GM12878 (cell line): ENCODE data around the gene AURKA. TPM values are rescaled to one million over a fixed set of nuclear protein-coding genes. Genes with fewer than 3 reads are reported as not detected.
A peak's percentile ranks its signal among the peaks of the same experiment; 100 is the strongest.

Experiments
- ATAC-seq: fragments of 200-7000 bp; cut with Tn5 transposase; 3 replicates; pipeline ENCODE4 v1.9.1; 2020; ENCODE audit warnings: mild to moderate bottlenecking, moderate library complexity
- BruUV-seq: library from RNA; stranded (reverse); fragments of 400-500 nt; replicated peaks from 2 replicates; lab custom pipeline; 2021; lab: Mats Ljungman, UMichigan
- CTCF ChIA-PET: fragments of 300-600 bp; sonication (Branson Sonifier 250); formaldehyde crosslinking; extraction: SDS; loops from one replicate; lab custom pipeline; 2021; ENCODE audit warnings: inconsistent platforms; lab: Yijun Ruan, JAX
- POLR2A ChIA-PET: fragments of 350-600 bp; formaldehyde crosslinking; extraction: SDS; loops from one replicate; lab custom pipeline; 2021; ENCODE audit warnings: inconsistent platforms; lab: Charles Lee
- RAD21 ChIA-PET: fragments of 300-600 bp; sonication (Branson Sonifier 250); formaldehyde crosslinking; loops from one replicate; lab custom pipeline; 2023; ENCODE audit warnings: antibody characterized with exemption; ENCODE audit not compliant: unreplicated experiment; lab: Charles Lee
- SMC1A ChIA-PET: fragments of 300-600 bp; sonication (Branson Sonifier 250); formaldehyde crosslinking; loops from one replicate; lab custom pipeline; 2023; ENCODE audit not compliant: unreplicated experiment, uncharacterized antibody; lab: Charles Lee
- DNase-seq: peaks from one replicate; pipeline ENCODE4 v3.0.0-alpha.2; 2011; ENCODE audit warnings: low read depth, low spot score
- FAIRE-seq: peaks from 3 replicates; lab custom pipeline; 2011; peaks lifted over from hg19 to GRCh38; lab: Jason Lieb, UNC
- H2AFZ ChIP-seq: 2 replicates; pipeline ENCODE4 v1.6.0; 2011; ENCODE audit warnings: low read depth, low read length, control low read depth; ENCODE audit not compliant: control insufficient read depth
- H3K27ac ChIP-seq: 2 replicates; pipeline ENCODE4 v1.5.1; 2011; ENCODE audit warnings: control low read depth; ENCODE audit not compliant: control insufficient read depth, insufficient read depth
- H3K27me3 ChIP-seq, 2 experiments: replicated peaks in 1 of 2; 2 replicates each; pipeline versions ENCODE4 v1.6.0 to v1.6.1; 2011; ENCODE audit warnings: low read length in 1 of 2; ENCODE audit not compliant: control insufficient read depth in 2 of 2, insufficient read depth in 2 of 2
- H3K36me3 ChIP-seq, 2 experiments: 2 replicates each; pipeline ENCODE4 v1.5.1; 2011; ENCODE audit warnings: low read length in 1 of 2; ENCODE audit not compliant: control insufficient read depth in 2 of 2, insufficient read depth in 2 of 2
- H3K4me1 ChIP-seq: 2 replicates; pipeline ENCODE4 v1.6.1; 2011; ENCODE audit warnings: mild to moderate bottlenecking, low read length, moderate library complexity, mixed read lengths; ENCODE audit not compliant: control insufficient read depth, insufficient read depth
- H3K4me2 ChIP-seq: 2 replicates; pipeline ENCODE4 v1.6.0; 2011; ENCODE audit warnings: control low read depth; ENCODE audit not compliant: control insufficient read depth, insufficient read depth
- H3K4me3 ChIP-seq: fragments of 200-600 bp; sonication (generic); 2 replicates; pipeline ENCODE4 v1.5.1; 2016
- H3K79me2 ChIP-seq: 2 replicates; pipeline ENCODE4 v1.6.0; 2011; ENCODE audit warnings: low read length; ENCODE audit not compliant: control insufficient read depth, insufficient read depth
- H3K9ac ChIP-seq: 2 replicates; pipeline ENCODE4 v1.8.0; 2011; ENCODE audit warnings: low read length, control low read depth, mixed read lengths; ENCODE audit not compliant: control insufficient read depth, insufficient read depth
- H3K9me3 ChIP-seq: replicated peaks from 3 replicates; pipeline ENCODE4 v1.5.1; 2011; ENCODE audit warnings: mild to moderate bottlenecking, low read length; ENCODE audit not compliant: control insufficient read depth, insufficient read depth
- H4K20me1 ChIP-seq: 2 replicates; pipeline ENCODE4 v1.6.0; 2011; ENCODE audit not compliant: control insufficient read depth, insufficient read depth
- CEBPB ChIP-seq, 2 experiments: fragments of 150-350 bp in 1 of 2; IDR thresholded peaks; 2 replicates each; pipeline ENCODE4 v1.6.1; 2012 to 2014; ENCODE audit warnings: low read depth in 2 of 2, low read length in 2 of 2, borderline replicate concordance in 1 of 2, inconsistent platforms in 1 of 2
- MYC ChIP-seq: IDR thresholded peaks from 2 replicates; pipeline ENCODE4 v1.6.1; 2011; ENCODE audit warnings: mild to moderate bottlenecking, low read length, moderate library complexity, inconsistent platforms; ENCODE audit not compliant: insufficient read depth, insufficient replicate concordance, insufficient read length, severe bottlenecking
- NFIC ChIP-seq: IDR thresholded peaks from 2 replicates; pipeline ENCODE4 v1.6.1; 2012; ENCODE audit warnings: low read depth, mild to moderate bottlenecking, inconsistent platforms, low read length, moderate library complexity
- PKNOX1 ChIP-seq: fragments of 450-650 bp; IDR thresholded peaks from 2 replicates; pipeline ENCODE4 v1.6.1; 2016; ENCODE audit warnings: mild to moderate bottlenecking
- RAD51 ChIP-seq: fragments of 450-650 bp; IDR thresholded peaks from 2 replicates; pipeline ENCODE4 v1.6.1; 2016; ENCODE audit warnings: moderate library complexity, mild to moderate bottlenecking, inconsistent platforms
- RUNX3 ChIP-seq: IDR thresholded peaks from 2 replicates; pipeline ENCODE4 v1.6.1; 2012; ENCODE audit warnings: low read length, inconsistent platforms
- SPI1 ChIP-seq: IDR thresholded peaks from 2 replicates; pipeline ENCODE4 v1.6.1; 2011; ENCODE audit warnings: low read depth, mild to moderate bottlenecking, low read length, moderate library complexity, borderline replicate concordance; ENCODE audit not compliant: insufficient read depth
- WGBS: methylation state at CpG from one replicate; pipeline ENCODE4 v1.1.6; 2016; ENCODE audit warnings: low lambda C conversion rate; ENCODE audit not compliant: insufficient replicate concordance, insufficient coverage; ENCODE audit errors: missing lambda C conversion rate; 5-methylcytosine and 5-hydroxymethylcytosine counted together
- in situ Hi-C: fragments of 300-500 bp; cut with MboI; formaldehyde crosslinking; loops from 9 replicates; pipeline ENCODE4 v1.14.3; 2018; ENCODE audit warnings: mixed read lengths
- intact Hi-C: fragments of 100-400 bp; cut with micrococcal nuclease; formaldehyde crosslinking; loops from one replicate; pipeline ENCODE4 v1.14.2; 2022; ENCODE audit not compliant: unreplicated experiment
- polyA plus RNA-seq, 11 experiments: library from polyadenylated mRNA; depleted of rRNA in 4 of 11; unstranded in 6 of 11; stranded (reverse) in 5 of 11; fragments of >200 nt; fragmentation: Nextera tagmentation in 4 of 11; fragmentation: Illumina TruSeq in 1 of 11; extraction: Ambion mirVana in 4 of 11; extraction: Trizol in 1 of 11; gene quantifications; 1 replicate in 1 of 11; 2 replicates in 10 of 11; pipeline versions ENCODE4 v1.2.1 to v1.2.3, GENCODE V29; 2011 to 2016; ENCODE audit warnings: inconsistent platforms in 2 of 11, missing spikeins in 2 of 11, low read depth in 1 of 11
- total RNA-seq, 4 experiments: library from RNA; depleted of rRNA in 3 of 4; stranded (reverse); fragments of >200 nt in 3 of 4; fragmentation: Illumina TruSeq in 1 of 4; extraction: Trizol in 1 of 4; gene quantifications; 2 replicates each; pipeline versions ENCODE4 v1.2.1 to v1.2.3, GENCODE V29; 2013 to 2021
- TF ChIP-seq, protein P1 (sequence below): fragments of 450-650 bp; IDR thresholded peaks from 2 replicates; pipeline ENCODE4 v1.6.1; 2017; ENCODE audit warnings: mild to moderate bottlenecking, low read depth, inconsistent platforms; ENCODE audit not compliant: poor library complexity, severe bottlenecking
- TF ChIP-seq, protein P2 (sequence below): fragments of 450-650 bp; IDR thresholded peaks from 2 replicates; pipeline ENCODE4 v1.6.1; 2018; ENCODE audit warnings: mild to moderate bottlenecking, low read depth, moderate library complexity; ENCODE audit not compliant: partially characterized antibody
- TF ChIP-seq, protein P3 (sequence below): IDR thresholded peaks from 2 replicates; pipeline ENCODE4 v1.6.1; 2011; ENCODE audit warnings: mild to moderate bottlenecking, low read depth, low read length, moderate library complexity; ENCODE audit not compliant: insufficient replicate concordance

Gene AURKA
- total and polyA plus RNA-seq, 10 of the 15 experiments (the other 5 are each of a cell fraction or from before 2014, with no cell fraction given), result 57.3 to 122 (median 73.4) TPM

DNA sequence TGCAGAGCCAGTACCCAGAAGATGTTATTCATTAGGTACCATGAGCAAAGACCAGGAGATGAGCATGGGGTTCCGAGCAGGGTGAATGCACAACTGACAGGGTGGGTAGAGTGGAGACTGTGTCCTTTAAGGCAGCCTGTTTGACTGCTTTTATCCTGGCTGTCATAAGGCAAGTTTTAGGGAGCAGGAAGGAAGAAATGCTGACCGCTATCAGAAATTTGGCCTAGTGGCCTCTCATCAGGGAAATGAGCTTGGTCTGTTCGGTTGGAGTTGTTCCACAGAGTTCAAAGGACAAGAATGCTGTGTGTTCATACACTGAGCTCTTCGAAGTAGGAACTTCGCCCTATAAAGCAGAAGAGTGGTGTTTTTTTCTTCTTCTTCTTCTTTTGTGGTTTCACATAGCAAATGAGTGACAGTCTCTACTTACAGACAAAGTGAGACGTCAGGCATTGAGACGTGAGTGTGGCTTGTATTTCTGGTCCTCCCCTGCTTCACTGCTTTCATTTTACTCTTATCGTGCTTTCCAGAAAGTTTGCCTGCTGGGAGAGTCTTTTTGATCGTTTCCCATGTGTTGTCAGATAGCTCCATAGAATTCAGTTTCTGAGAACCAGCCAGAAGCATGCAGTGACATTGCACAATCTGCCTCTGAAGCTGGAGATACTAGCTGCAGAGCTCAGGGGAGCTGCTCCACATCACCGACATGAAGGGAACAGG lies 19.9 kb upstream of the AURKA start, which contains the start of gene CASS4:
TSS of gene CASS4 (plus strand) at position 502 of the 714 bp plus-strand sequence. CDS start at position 701, 199 bp downstream.
- POLR2A ChIA-PET, result interaction anchor here (0.6 kb wide), 1 partner anchor 51 kb away, joined by 4 read pairs; no protein-coding TSS in a partner anchor
- SMC1A ChIA-PET, result interaction anchor here (0.6 to 1.3 kb wide), 8 partner anchors 9 to 51 kb away, joined by 3 to 6 read pairs (median 4); no protein-coding TSS in a partner anchor
- peak within 1 kb of the TSS; percentile 20; the same call in 1 of the 2 replicates for H3K9ac ChIP-seq
- H3K36me3 ChIP-seq, result peaks cover 0 to 4% of the 10 kb centered on the region in 2 experiments; a peak in 2 of 4 replicates
- RAD21 ChIA-PET, result interaction anchor here (0.6 to 1.7 kb wide), 5 partner anchors 17 to 65 kb away, joined by 3 to 8 read pairs (median 4); partner anchors contain the start of genes AURKA and CSTF1
- peak within 1 kb of the TSS; percentile 76 for H2AFZ ChIP-seq
- peak within 1 kb of the TSS; percentile 32; the same call in 1 of the 2 replicates for H3K27ac ChIP-seq
- intact Hi-C loops (no loop called here), in situ Hi-C loops (no loop called here)
- DNase-seq, result no peak
- peaks cover 6% of the 10 kb centered on the region; the same call in 1 of the 2 replicates for H3K4me1 ChIP-seq
- FAIRE-seq, result peak; percentile 93
- H3K4me2 ChIP-seq, result peak within 1 kb of the TSS; percentile 69
- no peaks in the 10 kb centered on the region for H3K27me3 ChIP-seq
- WGBS, result 64% methylated on average over 10 of the region's 10 CpGs
- peak; percentile 75 for ATAC-seq
- no TSS peak for BruUV-seq
- no peaks in the 10 kb centered on the region for H4K20me1 ChIP-seq
- CTCF ChIA-PET, result interaction anchor here (0.9 to 2.1 kb wide), 7 partner anchors 11 to 43 kb away, joined by 3 to 13 read pairs (median 4); partner anchors contain the start of genes AURKA and CSTF1
- no peak within 1 kb of the TSS; the same call in 1 of the 2 replicates for H3K4me3 ChIP-seq
- H3K79me2 ChIP-seq, result no peaks in the 10 kb centered on the region
- H3K9me3 ChIP-seq, result no peaks in the 10 kb centered on the region
- no peak for TF ChIP-seq CEBPB (IDR thresholded peaks at IDR 0.05; ENCODE audit: borderline replicate concordance in 1 of 2, low read depth in 2 of 2, low read length in 2 of 2)
- peak; percentile 64 for TF ChIP-seq RUNX3
- 0 out of 2 replicates have a peak, but pooled peaks have one; percentile 5 for TF ChIP-seq SPI1
- TF ChIP-seq PKNOX1, result peak; percentile 94
- no peak for TF ChIP-seq MYC
- TF ChIP-seq, protein P1, sequence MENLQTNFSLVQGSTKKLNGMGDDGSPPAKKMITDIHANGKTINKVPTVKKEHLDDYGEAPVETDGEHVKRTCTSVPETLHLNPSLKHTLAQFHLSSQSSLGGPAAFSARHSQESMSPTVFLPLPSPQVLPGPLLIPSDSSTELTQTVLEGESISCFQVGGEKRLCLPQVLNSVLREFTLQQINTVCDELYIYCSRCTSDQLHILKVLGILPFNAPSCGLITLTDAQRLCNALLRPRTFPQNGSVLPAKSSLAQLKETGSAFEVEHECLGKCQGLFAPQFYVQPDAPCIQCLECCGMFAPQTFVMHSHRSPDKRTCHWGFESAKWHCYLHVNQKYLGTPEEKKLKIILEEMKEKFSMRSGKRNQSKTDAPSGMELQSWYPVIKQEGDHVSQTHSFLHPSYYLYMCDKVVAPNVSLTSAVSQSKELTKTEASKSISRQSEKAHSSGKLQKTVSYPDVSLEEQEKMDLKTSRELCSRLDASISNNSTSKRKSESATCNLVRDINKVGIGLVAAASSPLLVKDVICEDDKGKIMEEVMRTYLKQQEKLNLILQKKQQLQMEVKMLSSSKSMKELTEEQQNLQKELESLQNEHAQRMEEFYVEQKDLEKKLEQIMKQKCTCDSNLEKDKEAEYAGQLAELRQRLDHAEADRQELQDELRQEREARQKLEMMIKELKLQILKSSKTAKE, result no peak
- TF ChIP-seq, protein P2, sequence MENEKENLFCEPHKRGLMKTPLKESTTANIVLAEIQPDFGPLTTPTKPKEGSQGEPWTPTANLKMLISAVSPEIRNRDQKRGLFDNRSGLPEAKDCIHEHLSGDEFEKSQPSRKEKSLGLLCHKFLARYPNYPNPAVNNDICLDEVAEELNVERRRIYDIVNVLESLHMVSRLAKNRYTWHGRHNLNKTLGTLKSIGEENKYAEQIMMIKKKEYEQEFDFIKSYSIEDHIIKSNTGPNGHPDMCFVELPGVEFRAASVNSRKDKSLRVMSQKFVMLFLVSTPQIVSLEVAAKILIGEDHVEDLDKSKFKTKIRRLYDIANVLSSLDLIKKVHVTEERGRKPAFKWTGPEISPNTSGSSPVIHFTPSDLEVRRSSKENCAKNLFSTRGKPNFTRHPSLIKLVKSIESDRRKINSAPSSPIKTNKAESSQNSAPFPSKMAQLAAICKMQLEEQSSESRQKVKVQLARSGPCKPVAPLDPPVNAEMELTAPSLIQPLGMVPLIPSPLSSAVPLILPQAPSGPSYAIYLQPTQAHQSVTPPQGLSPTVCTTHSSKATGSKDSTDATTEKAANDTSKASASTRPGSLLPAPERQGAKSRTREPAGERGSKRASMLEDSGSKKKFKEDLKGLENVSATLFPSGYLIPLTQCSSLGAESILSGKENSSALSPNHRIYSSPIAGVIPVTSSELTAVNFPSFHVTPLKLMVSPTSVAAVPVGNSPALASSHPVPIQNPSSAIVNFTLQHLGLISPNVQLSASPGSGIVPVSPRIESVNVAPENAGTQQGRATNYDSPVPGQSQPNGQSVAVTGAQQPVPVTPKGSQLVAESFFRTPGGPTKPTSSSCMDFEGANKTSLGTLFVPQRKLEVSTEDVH, result no peak
- TF ChIP-seq NFIC, result no peak
- TF ChIP-seq RAD51, result no peak
- TF ChIP-seq, protein P3, sequence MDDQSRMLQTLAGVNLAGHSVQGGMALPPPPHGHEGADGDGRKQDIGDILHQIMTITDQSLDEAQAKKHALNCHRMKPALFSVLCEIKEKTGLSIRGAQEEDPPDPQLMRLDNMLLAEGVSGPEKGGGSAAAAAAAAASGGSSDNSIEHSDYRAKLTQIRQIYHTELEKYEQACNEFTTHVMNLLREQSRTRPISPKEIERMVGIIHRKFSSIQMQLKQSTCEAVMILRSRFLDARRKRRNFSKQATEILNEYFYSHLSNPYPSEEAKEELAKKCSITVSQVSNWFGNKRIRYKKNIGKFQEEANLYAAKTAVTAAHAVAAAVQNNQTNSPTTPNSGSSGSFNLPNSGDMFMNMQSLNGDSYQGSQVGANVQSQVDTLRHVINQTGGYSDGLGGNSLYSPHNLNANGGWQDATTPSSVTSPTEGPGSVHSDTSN, result peak; percentile 54
